GM23338 (cell line): ENCODE data around the gene NFATC1. TPM values are rescaled to one million over a fixed set of nuclear protein-coding genes. Genes with fewer than 3 reads are reported as not detected.

ENCODE experiments used
- ATAC-seq: fragments of 200-7000 bp; cut with Tn5 transposase; 3 replicates; pipeline ENCODE4 v1.9.1; 2020
- DNase-seq: peaks from one replicate; pipeline ENCODE4 v3.0.0-alpha.2; 2015; ENCODE audit warnings: low spot score
- H2AFZ ChIP-seq: fragments of 200-600 bp; sonication (generic); 2 replicates; pipeline ENCODE4 v1.8.0; 2016; ENCODE audit warnings: antibody characterized with exemption, mild to moderate bottlenecking, moderate library complexity
- H3F3A ChIP-seq: fragments of 200-600 bp; sonication (generic); replicated peaks from 2 replicates; pipeline ENCODE4 v1.8.0; 2017; ENCODE audit warnings: antibody characterized with exemption, mixed run types, low read depth
- H3K27ac ChIP-seq: fragments of 200-600 bp; sonication (generic); 2 replicates; pipeline ENCODE4 v1.6.1; 2016; ENCODE audit warnings: low read depth
- H3K27me3 ChIP-seq: fragments of 200-600 bp; sonication (generic); 2 replicates; pipeline ENCODE4 v1.8.0; 2016; ENCODE audit warnings: mild to moderate bottlenecking, mixed run types, moderate library complexity; ENCODE audit not compliant: insufficient read depth
- H3K36me3 ChIP-seq: fragments of 200-600 bp; sonication (generic); 2 replicates; pipeline ENCODE4 v1.8.0; 2016; ENCODE audit warnings: mild to moderate bottlenecking; ENCODE audit not compliant: insufficient read depth
- H3K4me1 ChIP-seq: fragments of 200-600 bp; sonication (generic); 2 replicates; pipeline ENCODE4 v1.8.0; 2016; ENCODE audit warnings: mild to moderate bottlenecking, moderate library complexity; ENCODE audit not compliant: insufficient read depth
- H3K4me2 ChIP-seq: fragments of 200-600 bp; sonication (generic); 2 replicates; pipeline ENCODE4 v1.7.1; 2017; ENCODE audit warnings: mixed run types
- H3K4me3 ChIP-seq: fragments of 200-600 bp; sonication (generic); 2 replicates; pipeline ENCODE4 v1.6.1; 2016; ENCODE audit warnings: mixed run types
- H3K79me2 ChIP-seq: fragments of 200-600 bp; sonication (generic); replicated peaks from 2 replicates; pipeline ENCODE4 v1.8.0; 2017; ENCODE audit warnings: mild to moderate bottlenecking; ENCODE audit not compliant: insufficient read depth
- H3K9me2 ChIP-seq: fragments of 200-600 bp; sonication (generic); 2 replicates; pipeline ENCODE4 v1.8.0; 2017; ENCODE audit not compliant: insufficient read depth
- H4K20me1 ChIP-seq: fragments of 200-600 bp; sonication (generic); replicated peaks from 2 replicates; pipeline ENCODE4 v1.8.0; 2017; ENCODE audit warnings: mild to moderate bottlenecking; ENCODE audit not compliant: insufficient read depth
- H3K27ac Mint-ChIP-seq: 2 replicates; pipeline ENCODE4 v1.8.0; 2020; ENCODE audit warnings: inconsistent platforms, mild to moderate bottlenecking, moderate library complexity, mixed read lengths
- H3K27me3 Mint-ChIP-seq: 3 replicates; pipeline ENCODE4 v1.8.0; 2022; ENCODE audit warnings: low read depth, mild to moderate bottlenecking, moderate library complexity, mixed read lengths, inconsistent platforms; ENCODE audit not compliant: insufficient read depth, poor library complexity
- H3K36me3 Mint-ChIP-seq: 3 replicates; pipeline ENCODE4 v1.8.0; 2021; ENCODE audit warnings: low read depth, mild to moderate bottlenecking, inconsistent platforms, moderate library complexity, mixed read lengths
- H3K4me1 Mint-ChIP-seq: 3 replicates; pipeline ENCODE4 v1.8.0; 2020; ENCODE audit warnings: mild to moderate bottlenecking, inconsistent platforms, mixed read lengths
- H3K4me3 Mint-ChIP-seq: 3 replicates; pipeline ENCODE4 v1.8.0; 2021; ENCODE audit warnings: moderate library complexity, mild to moderate bottlenecking, inconsistent platforms, mixed read lengths
- H3K9me3 Mint-ChIP-seq: 3 replicates; pipeline ENCODE4 v1.8.0; 2020; ENCODE audit warnings: moderate library complexity, mild to moderate bottlenecking, inconsistent platforms, mixed read lengths
- CREB1 ChIP-seq: fragments of 250-450 bp; sonication (Bioruptor Pico); IDR thresholded peaks from 2 replicates; pipeline ENCODE4 v1.5.0; 2020; ENCODE audit warnings: low read depth, mild to moderate bottlenecking, moderate library complexity
- CTCF ChIP-seq, 2 experiments: fragments of 200-600 bp in 1 of 2; sonication (generic) in 1 of 2; conservative IDR thresholded peaks; 2 replicates each; pipeline versions ENCODE4 v1.5.1 to v1.6.1; 2016 to 2017; ENCODE audit warnings: antibody characterized with exemption in 2 of 2, low read depth in 2 of 2, mild to moderate bottlenecking in 2 of 2, moderate library complexity in 1 of 2
- ETS1 ChIP-seq: IDR thresholded peaks from 2 replicates; pipeline ENCODE4 v1.6.1; 2016; ENCODE audit warnings: antibody characterized with exemption
- NANOG ChIP-seq: IDR thresholded peaks from 2 replicates; pipeline ENCODE4 v1.6.1; 2016; ENCODE audit warnings: antibody characterized with exemption, borderline replicate concordance
- POLR2AphosphoS5 ChIP-seq: IDR thresholded peaks from 2 replicates; pipeline ENCODE4 v1.6.1; 2016; ENCODE audit warnings: antibody characterized with exemption, low read depth
- ZNF331 ChIP-seq: fragments of 250-450 bp; sonication (Bioruptor Pico); IDR thresholded peaks from 2 replicates; pipeline ENCODE4 v1.5.0; 2020; ENCODE audit warnings: low read depth, mild to moderate bottlenecking, moderate library complexity
- polyA plus RNA-seq: library from polyadenylated mRNA; unstranded; fragments of >200 nt; fragmentation: Nextera tagmentation; extraction: Ambion mirVana; gene quantifications from 2 replicates; pipeline ENCODE4 v1.2.1, GENCODE V29; 2016
- total RNA-seq: library from RNA; depleted of rRNA; stranded (reverse); fragments of >200 nt; shearing (Covaris generic); gene quantifications from 2 replicates; pipeline ENCODE4 v1.2.3, GENCODE V29; 2014
- TF ChIP-seq, protein P1 (sequence below): IDR thresholded peaks from one replicate; pipeline ENCODE4 v1.6.1; 2018; ENCODE audit warnings: antibody characterized with exemption; ENCODE audit not compliant: unreplicated experiment

Gene NFATC1
- total and polyA plus RNA-seq, 2 experiments from 2014 or later: 3.9 to 6.4 TPM

GRCh38 chr18:79378536-79379250 lies 17.0 kb upstream of the NFATC1 start:
- no peaks in the 10 kb centered on the region for H3K27me3 ChIP-seq
- no peaks in the 10 kb centered on the region for H3K9me3 Mint-ChIP-seq
- ATAC-seq (peak; percentile 82), DNase-seq (peak; percentile 88)
- H3K79me2 ChIP-seq: no peaks in the 10 kb centered on the region
- H3K27ac Mint-ChIP-seq: no peak overlapping the region; the same call in 1 of the 2 replicates
- H3K4me3 ChIP-seq: peak overlapping the region; percentile 27; the same call in 1 of the 2 replicates
- no peaks in the 10 kb centered on the region for H3K36me3 ChIP-seq
- no peaks in the 10 kb centered on the region for H3K4me1 ChIP-seq
- 0 out of 2 replicates have a peak, but pooled peaks cover 5% of the 10 kb centered on the region for H3F3A ChIP-seq
- H3K4me1 Mint-ChIP-seq: peaks cover 16% of the 10 kb centered on the region; the same call in 2 of the 3 replicates
- peak overlapping the region; percentile 38; the same call in 1 of the 2 replicates for H2AFZ ChIP-seq
- H3K27ac ChIP-seq: no peak overlapping the region
- peak overlapping the region; percentile 62 for H3K4me3 Mint-ChIP-seq
- TF ChIP-seq CTCF (conservative IDR thresholded peaks at IDR 0.05; ENCODE audit: low read depth in 2 of 2) (peak; percentile 80 to 95), NANOG (no peak), ETS1 (no peak), POLR2AphosphoS5 (peak; percentile 54), ZNF331 (CRISPR knock-in tag) (no peak), CREB1 (CRISPR knock-in tag) (peak; percentile 82)
- TF ChIP-seq, protein P1, sequence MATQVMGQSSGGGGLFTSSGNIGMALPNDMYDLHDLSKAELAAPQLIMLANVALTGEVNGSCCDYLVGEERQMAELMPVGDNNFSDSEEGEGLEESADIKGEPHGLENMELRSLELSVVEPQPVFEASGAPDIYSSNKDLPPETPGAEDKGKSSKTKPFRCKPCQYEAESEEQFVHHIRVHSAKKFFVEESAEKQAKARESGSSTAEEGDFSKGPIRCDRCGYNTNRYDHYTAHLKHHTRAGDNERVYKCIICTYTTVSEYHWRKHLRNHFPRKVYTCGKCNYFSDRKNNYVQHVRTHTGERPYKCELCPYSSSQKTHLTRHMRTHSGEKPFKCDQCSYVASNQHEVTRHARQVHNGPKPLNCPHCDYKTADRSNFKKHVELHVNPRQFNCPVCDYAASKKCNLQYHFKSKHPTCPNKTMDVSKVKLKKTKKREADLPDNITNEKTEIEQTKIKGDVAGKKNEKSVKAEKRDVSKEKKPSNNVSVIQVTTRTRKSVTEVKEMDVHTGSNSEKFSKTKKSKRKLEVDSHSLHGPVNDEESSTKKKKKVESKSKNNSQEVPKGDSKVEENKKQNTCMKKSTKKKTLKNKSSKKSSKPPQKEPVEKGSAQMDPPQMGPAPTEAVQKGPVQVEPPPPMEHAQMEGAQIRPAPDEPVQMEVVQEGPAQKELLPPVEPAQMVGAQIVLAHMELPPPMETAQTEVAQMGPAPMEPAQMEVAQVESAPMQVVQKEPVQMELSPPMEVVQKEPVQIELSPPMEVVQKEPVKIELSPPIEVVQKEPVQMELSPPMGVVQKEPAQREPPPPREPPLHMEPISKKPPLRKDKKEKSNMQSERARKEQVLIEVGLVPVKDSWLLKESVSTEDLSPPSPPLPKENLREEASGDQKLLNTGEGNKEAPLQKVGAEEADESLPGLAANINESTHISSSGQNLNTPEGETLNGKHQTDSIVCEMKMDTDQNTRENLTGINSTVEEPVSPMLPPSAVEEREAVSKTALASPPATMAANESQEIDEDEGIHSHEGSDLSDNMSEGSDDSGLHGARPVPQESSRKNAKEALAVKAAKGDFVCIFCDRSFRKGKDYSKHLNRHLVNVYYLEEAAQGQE: no peak
- peak overlapping the region; percentile 59 for H3K4me2 ChIP-seq
- no peaks in the 10 kb centered on the region for H3K36me3 Mint-ChIP-seq
- H4K20me1 ChIP-seq: no peaks in the 10 kb centered on the region
- H3K27me3 Mint-ChIP-seq: peaks cover 8% of the 10 kb centered on the region
- no peaks in the 10 kb centered on the region for H3K9me2 ChIP-seq
